B cell (primary cell): ENCODE data around the gene NR2E3. TPM values are rescaled to one million over a fixed set of nuclear protein-coding genes. Genes with fewer than 3 reads are reported as not detected.

Source experiments
- ATAC-seq: fragments of 200-7000 bp; cut with Tn5 transposase; one replicate; pipeline ENCODE4 v1.10.0; 2021; ENCODE audit warnings: low read depth, mild to moderate bottlenecking, moderate number of reproducible peaks, moderate library complexity
- CTCF ChIA-PET: fragments of 350-600 bp; sonication (Branson Sonifier 250); formaldehyde crosslinking; loops from one replicate; lab custom pipeline; 2021; ENCODE audit warnings: antibody characterized with exemption, inconsistent platforms; lab: Charles Lee
- POLR2A ChIA-PET: fragments of 350-600 bp; sonication (Branson Sonifier 250); formaldehyde crosslinking; loops from one replicate; lab custom pipeline; 2021; ENCODE audit warnings: antibody characterized with exemption; lab: Charles Lee
- DNase-seq: peaks from one replicate; pipeline ENCODE4 v3.0.0; 2013
- H2AFZ ChIP-seq: 2 replicates; pipeline ENCODE4 v1.6.1; 2012; ENCODE audit warnings: mild to moderate bottlenecking, low read depth, low read length; ENCODE audit not compliant: insufficient read depth, poor library complexity, severe bottlenecking
- H3K27ac ChIP-seq, 2 donors: 1 replicate in 1 of 2; 2 replicates in 1 of 2; pipeline ENCODE4 v1.5.1; 2012 to 2013; ENCODE audit warnings: low read length in 2 of 2, mild to moderate bottlenecking in 2 of 2, moderate library complexity in 1 of 2
- H3K27me3 ChIP-seq, 4 experiments: fragments of 200-600 bp in 1 of 4; sonication (generic) in 1 of 4; replicated peaks in 1 of 4; 1 replicate in 2 of 4; 2 replicates in 2 of 4; pipeline versions ENCODE4 v1.6.1 to v1.7.0; 2013 to 2016; ENCODE audit warnings: low read length in 3 of 4, mild to moderate bottlenecking in 2 of 4, mixed read lengths in 1 of 4, moderate library complexity in 1 of 4; ENCODE audit not compliant: insufficient read depth in 4 of 4, control insufficient read depth in 3 of 4; ENCODE audit errors: control extremely low read depth in 1 of 4
- H3K36me3 ChIP-seq, 2 experiments: replicated peaks in 1 of 2; 1 replicate in 1 of 2; 2 replicates in 1 of 2; pipeline versions ENCODE4 v1.6.1 to v1.7.1; 2013; ENCODE audit warnings: low read length in 1 of 2; ENCODE audit not compliant: insufficient read depth in 2 of 2, control insufficient read depth in 1 of 2; ENCODE audit errors: control extremely low read depth in 1 of 2, extremely low read depth in 1 of 2
- H3K4me1 ChIP-seq, 2 donors: fragments of 200-600 bp in 1 of 2; sonication (generic) in 1 of 2; 1 replicate in 1 of 2; 2 replicates in 1 of 2; pipeline versions ENCODE4 v1.5.1 to v1.6.1; 2013 to 2017; ENCODE audit warnings: low read length in 2 of 2; ENCODE audit not compliant: control insufficient read depth in 2 of 2, insufficient read depth in 2 of 2
- H3K4me2 ChIP-seq: replicated peaks from 2 replicates; pipeline ENCODE3; 2012; ENCODE audit warnings: mild to moderate bottlenecking, low read depth, low read length; ENCODE audit not compliant: poor library complexity, severe bottlenecking
- H3K4me3 ChIP-seq, 5 experiments: fragments of 200-600 bp in 1 of 5; sonication (generic) in 1 of 5; 1 replicate in 3 of 5; 2 replicates in 2 of 5; pipeline versions ENCODE4 v1.5.1 to v1.7.0; 2011 to 2016; ENCODE audit warnings: low read length in 4 of 5, mild to moderate bottlenecking in 4 of 5, low read depth in 2 of 5, control low read depth in 1 of 5, moderate library complexity in 1 of 5; ENCODE audit not compliant: insufficient read depth in 1 of 5; ENCODE audit errors: control extremely low read depth in 1 of 5, extremely low read depth in 1 of 5
- H3K79me2 ChIP-seq: fragments of 200-600 bp; sonication (generic); one replicate; pipeline ENCODE4 v1.6.0; 2016; ENCODE audit warnings: low read length; ENCODE audit not compliant: control insufficient read depth, insufficient read depth
- H3K9ac ChIP-seq: fragments of 200-600 bp; sonication (generic); 2 replicates; pipeline ENCODE4 v1.6.1; 2017; ENCODE audit warnings: mild to moderate bottlenecking, low read length, moderate library complexity
- H3K9me3 ChIP-seq, 3 donors: one replicate each; pipeline versions ENCODE4 v1.6.1 to v1.7.1; 2013; ENCODE audit warnings: low read length in 2 of 3; ENCODE audit not compliant: control insufficient read depth in 2 of 3, insufficient read depth in 1 of 3; ENCODE audit errors: control extremely low read depth in 1 of 3
- H4K20me1 ChIP-seq: 2 replicates; pipeline ENCODE4 v1.6.0; 2012; ENCODE audit warnings: mild to moderate bottlenecking, low read length; ENCODE audit not compliant: insufficient read depth, control insufficient read depth, poor library complexity, severe bottlenecking
- H3K27ac Mint-ChIP-seq: one replicate; pipeline ENCODE4 v1.8.0; 2021; ENCODE audit warnings: mixed read lengths
- H3K27me3 Mint-ChIP-seq: one replicate; pipeline ENCODE4 v1.8.0; 2021; ENCODE audit warnings: mixed read lengths
- H3K4me1 Mint-ChIP-seq: one replicate; pipeline ENCODE4 v1.8.0; 2021; ENCODE audit warnings: mixed read lengths
- H3K4me3 Mint-ChIP-seq: one replicate; pipeline ENCODE4 v1.8.0; 2021; ENCODE audit warnings: mixed read lengths
- H3K9me3 Mint-ChIP-seq: one replicate; pipeline ENCODE4 v1.8.0; 2022; ENCODE audit warnings: mixed read lengths; ENCODE audit not compliant: insufficient read depth
- EZH2 ChIP-seq: IDR thresholded peaks from 2 replicates; pipeline ENCODE4 v1.6.1; 2012; ENCODE audit warnings: borderline replicate concordance, low read depth, mild to moderate bottlenecking, moderate library complexity, low read length; ENCODE audit not compliant: insufficient read depth, poor library complexity, severe bottlenecking
- WGBS: methylation state at CpG from one replicate; pipeline ENCODE4 v1.1.5; 2013; ENCODE audit warnings: missing lambda C conversion rate; ENCODE audit not compliant: insufficient coverage; 5-methylcytosine and 5-hydroxymethylcytosine counted together
- intact Hi-C: fragments of 100-400 bp; cut with micrococcal nuclease; formaldehyde crosslinking; loops from one replicate; pipeline ENCODE4 v1.10.0; 2022
- polyA plus RNA-seq: library from polyadenylated mRNA; depleted of rRNA; stranded (reverse); fragments of >200 nt; gene quantifications from 2 replicates; pipeline ENCODE4 v1.2.3, GENCODE V29; 2012
- total RNA-seq, 2 donors: library from RNA; stranded (reverse); fragments of 120-200 nt in 1 of 2; gene quantifications; 1 replicate in 1 of 2; 2 replicates in 1 of 2; pipeline versions ENCODE4 v1.2.3 to v1.2.4, GENCODE V29; 2013 to 2022
- TF ChIP-seq, protein P1 (sequence below): fragments of 200-600 bp; IDR thresholded peaks from one replicate; pipeline ENCODE4 v1.8.0; 2022; ENCODE audit warnings: antibody characterized with exemption, mild to moderate bottlenecking

Gene NR2E3
- total and polyA plus RNA-seq, 2 donors (not counting 1 experiment from before 2014, with no cell fraction given): not detected

DNA sequence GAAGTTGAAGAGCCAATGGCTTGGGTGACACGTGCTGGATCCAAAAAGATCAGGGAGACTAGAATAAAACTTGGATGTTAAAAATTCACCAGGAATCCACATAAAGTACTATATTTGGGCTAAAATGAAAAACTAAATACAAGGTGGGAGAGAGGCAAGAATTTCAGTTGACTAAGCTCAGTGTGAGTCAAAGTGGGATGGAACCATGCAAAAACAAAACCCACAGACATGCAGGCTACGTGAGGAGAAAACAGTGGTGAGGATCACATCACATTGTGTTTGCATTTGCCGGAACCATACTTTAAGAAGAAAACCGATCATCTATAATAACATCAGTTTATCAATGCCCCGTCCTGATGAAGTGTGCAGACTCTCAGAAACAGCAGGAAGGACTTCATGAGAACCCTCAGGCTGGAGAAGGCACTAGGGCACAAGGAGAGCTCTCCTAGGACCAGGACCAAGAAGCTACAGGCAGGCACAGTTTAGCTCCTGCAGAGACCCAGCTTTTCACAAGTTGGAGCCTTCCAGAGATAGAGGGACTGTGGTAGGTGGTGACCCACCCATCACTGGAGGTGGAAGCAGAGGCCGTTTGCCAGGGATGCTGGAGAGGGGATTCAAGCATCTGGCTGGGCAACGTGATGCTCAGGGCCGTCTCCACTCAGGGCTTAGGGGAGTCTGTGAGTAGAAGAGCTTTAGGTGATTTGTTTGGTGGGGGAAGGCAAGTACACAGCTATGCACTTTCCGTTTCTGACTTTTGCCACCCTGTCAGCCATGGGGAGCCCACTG is 29.0 kb upstream of the NR2E3 start:
- H3K4me1 ChIP-seq: no peaks in the 10 kb centered on the region
- H3K36me3 ChIP-seq: no peaks in the 10 kb centered on the region
- Mint-ChIP-seq H3K4me3 (no peak overlapping the region), H3K27me3 (peaks cover 19% of the 10 kb centered on the region), H3K4me1 (peaks cover 3% of the 10 kb centered on the region), H3K27ac (no peak overlapping the region), H3K9me3 (no peaks in the 10 kb centered on the region)
- H3K4me2 ChIP-seq: no peak overlapping the region
- DNase-seq (no peak), ATAC-seq (no peak)
- no peak overlapping the region for H3K27ac ChIP-seq
- no peak overlapping the region for H3K4me3 ChIP-seq
- WGBS: 76% methylated on average over 7 of the region's 9 CpGs
- intact Hi-C loops: no loop called here
- H4K20me1 ChIP-seq: no peaks in the 10 kb centered on the region
- no peak overlapping the region for H3K9ac ChIP-seq
- no peaks in the 10 kb centered on the region for H3K27me3 ChIP-seq
- H2AFZ ChIP-seq: no peak overlapping the region
- POLR2A ChIA-PET: no interaction called here
- no peaks in the 10 kb centered on the region for H3K9me3 ChIP-seq
- CTCF ChIA-PET: interaction anchor here (0.8 to 4.9 kb wide), 12 partner anchors 9 to 1277 kb away, joined by 3 to 86 read pairs (median 6); no protein-coding TSS in a partner anchor
- H3K79me2 ChIP-seq: no peaks in the 10 kb centered on the region
- no peak for TF ChIP-seq EZH2
- TF ChIP-seq, protein P1, sequence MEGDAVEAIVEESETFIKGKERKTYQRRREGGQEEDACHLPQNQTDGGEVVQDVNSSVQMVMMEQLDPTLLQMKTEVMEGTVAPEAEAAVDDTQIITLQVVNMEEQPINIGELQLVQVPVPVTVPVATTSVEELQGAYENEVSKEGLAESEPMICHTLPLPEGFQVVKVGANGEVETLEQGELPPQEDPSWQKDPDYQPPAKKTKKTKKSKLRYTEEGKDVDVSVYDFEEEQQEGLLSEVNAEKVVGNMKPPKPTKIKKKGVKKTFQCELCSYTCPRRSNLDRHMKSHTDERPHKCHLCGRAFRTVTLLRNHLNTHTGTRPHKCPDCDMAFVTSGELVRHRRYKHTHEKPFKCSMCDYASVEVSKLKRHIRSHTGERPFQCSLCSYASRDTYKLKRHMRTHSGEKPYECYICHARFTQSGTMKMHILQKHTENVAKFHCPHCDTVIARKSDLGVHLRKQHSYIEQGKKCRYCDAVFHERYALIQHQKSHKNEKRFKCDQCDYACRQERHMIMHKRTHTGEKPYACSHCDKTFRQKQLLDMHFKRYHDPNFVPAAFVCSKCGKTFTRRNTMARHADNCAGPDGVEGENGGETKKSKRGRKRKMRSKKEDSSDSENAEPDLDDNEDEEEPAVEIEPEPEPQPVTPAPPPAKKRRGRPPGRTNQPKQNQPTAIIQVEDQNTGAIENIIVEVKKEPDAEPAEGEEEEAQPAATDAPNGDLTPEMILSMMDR: no peak

DNA sequence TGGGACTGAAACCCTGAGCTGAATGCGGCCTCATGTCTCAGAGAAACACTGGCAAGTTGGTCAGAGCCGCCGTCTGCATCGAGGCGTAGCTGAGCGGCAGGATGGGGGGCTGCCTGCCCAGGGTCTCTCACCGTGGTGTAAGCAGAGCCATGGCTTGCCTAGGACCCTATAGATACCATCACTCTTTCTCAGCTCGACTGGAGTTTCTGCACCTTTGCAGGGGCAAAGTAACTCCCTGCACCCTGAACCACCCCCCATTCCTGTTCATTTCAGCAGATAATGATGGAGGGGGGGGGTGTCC is 28.4 kb upstream of the NR2E3 start:
- Mint-ChIP-seq H3K27me3 (peaks cover 19% of the 10 kb centered on the region), H3K4me3 (no peak overlapping the region), H3K9me3 (no peaks in the 10 kb centered on the region), H3K27ac (no peak overlapping the region), H3K4me1 (peaks cover 3% of the 10 kb centered on the region)
- Histone ChIP-seq H3K9me3 (no peaks in the 10 kb centered on the region), H3K27ac (no peak overlapping the region), H3K4me1 (no peaks in the 10 kb centered on the region), H3K4me3 (no peak overlapping the region), H3K4me2 (no peak overlapping the region), H4K20me1 (no peaks in the 10 kb centered on the region), H3K27me3 (no peaks in the 10 kb centered on the region), H3K79me2 (no peaks in the 10 kb centered on the region), H2AFZ (no peak overlapping the region), H3K9ac (no peak overlapping the region), H3K36me3 (no peaks in the 10 kb centered on the region)
- TF ChIP-seq, protein P1: no peak
- no peak for TF ChIP-seq EZH2
- no peak for DNase-seq
- no peak for ATAC-seq
- ChIA-PET CTCF (interaction anchor here (0.8 to 4.9 kb wide), 8 partner anchors 9 to 380 kb away, joined by 3 to 86 read pairs (median 6); no protein-coding TSS in a partner anchor), POLR2A (no interaction called here)
- intact Hi-C loops: no loop called here
- WGBS: 95% methylated on average over 7 of the region's 8 CpGs
